ENCODE results near the gene GSDME.

GRCh38 chr7:24720283-24720682, 37.0 kb downstream of the GSDME start:
- TF ChIP-seq, protein P1, sequence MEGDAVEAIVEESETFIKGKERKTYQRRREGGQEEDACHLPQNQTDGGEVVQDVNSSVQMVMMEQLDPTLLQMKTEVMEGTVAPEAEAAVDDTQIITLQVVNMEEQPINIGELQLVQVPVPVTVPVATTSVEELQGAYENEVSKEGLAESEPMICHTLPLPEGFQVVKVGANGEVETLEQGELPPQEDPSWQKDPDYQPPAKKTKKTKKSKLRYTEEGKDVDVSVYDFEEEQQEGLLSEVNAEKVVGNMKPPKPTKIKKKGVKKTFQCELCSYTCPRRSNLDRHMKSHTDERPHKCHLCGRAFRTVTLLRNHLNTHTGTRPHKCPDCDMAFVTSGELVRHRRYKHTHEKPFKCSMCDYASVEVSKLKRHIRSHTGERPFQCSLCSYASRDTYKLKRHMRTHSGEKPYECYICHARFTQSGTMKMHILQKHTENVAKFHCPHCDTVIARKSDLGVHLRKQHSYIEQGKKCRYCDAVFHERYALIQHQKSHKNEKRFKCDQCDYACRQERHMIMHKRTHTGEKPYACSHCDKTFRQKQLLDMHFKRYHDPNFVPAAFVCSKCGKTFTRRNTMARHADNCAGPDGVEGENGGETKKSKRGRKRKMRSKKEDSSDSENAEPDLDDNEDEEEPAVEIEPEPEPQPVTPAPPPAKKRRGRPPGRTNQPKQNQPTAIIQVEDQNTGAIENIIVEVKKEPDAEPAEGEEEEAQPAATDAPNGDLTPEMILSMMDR (IDR thresholded peaks at IDR 0.05), result no peak
- TF ChIP-seq POLR2A (IDR thresholded peaks at IDR 0.05), result no peak
